Thyroid gland (tissue), 4 donors: ENCODE results near the gene PRKCA.
"Not testable (repeated sequence)": the region's sequence is repeated elsewhere in the genome, so short reads cannot be mapped to it uniquely, and the experiment has no call there.

Experiments
- POLR2A ChIP-seq, 2 donors: fragments of 450-650 bp; IDR thresholded peaks; one replicate each; pipeline ENCODE4 v1.6.1; 2017; ENCODE audit warnings: antibody characterized with exemption in 2 of 2, mild to moderate bottlenecking in 2 of 2, moderate library complexity in 1 of 2
- TF ChIP-seq, protein P1 (sequence below), 6 experiments: fragments of 200-600 bp in 3 of 6; fragments of 450-650 bp in 3 of 6; sonication (generic) in 3 of 6; IDR thresholded peaks; one replicate each; pipeline ENCODE4 v1.5.1; 2016 to 2019; ENCODE audit warnings: antibody characterized with exemption in 6 of 6, mild to moderate bottlenecking in 2 of 6, inconsistent platforms in 1 of 6, moderate library complexity in 1 of 6

DNA sequence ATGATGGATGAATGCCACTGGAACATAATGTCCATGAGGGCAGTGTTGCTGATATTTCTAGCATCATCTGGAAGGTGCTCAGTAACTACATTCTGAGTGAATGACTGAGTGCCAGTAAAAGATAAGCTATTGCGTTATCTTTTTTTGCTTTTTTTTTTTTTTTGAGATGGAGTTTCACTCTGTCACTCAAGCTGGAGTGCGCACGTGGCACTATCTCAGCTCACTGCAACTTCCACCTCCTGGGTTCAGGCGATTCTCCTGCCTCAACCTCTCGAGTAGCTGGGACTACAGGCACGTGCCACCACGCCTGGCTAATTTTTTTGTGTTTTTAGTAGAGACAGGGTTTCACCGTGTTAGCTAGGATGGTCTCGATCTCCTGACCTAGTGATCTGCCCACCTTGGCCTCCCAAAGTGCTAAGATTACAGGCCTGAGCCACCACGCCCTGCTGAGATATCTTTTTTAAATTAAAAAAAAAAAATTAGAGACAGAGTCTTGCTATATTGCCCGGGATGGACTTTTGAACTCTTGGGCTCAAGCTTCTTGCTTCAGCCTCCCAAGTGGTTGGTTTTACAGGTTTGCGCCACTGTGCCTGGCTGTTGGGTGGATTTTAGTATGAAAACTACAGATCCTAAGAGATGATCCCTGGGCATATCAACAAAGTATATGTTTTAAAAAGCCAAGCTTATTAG, 43.7 kb downstream of the PRKCA start:
- not testable (repeated sequence) for TF ChIP-seq POLR2A (IDR thresholded peaks at IDR 0.05)
- TF ChIP-seq, protein P1, sequence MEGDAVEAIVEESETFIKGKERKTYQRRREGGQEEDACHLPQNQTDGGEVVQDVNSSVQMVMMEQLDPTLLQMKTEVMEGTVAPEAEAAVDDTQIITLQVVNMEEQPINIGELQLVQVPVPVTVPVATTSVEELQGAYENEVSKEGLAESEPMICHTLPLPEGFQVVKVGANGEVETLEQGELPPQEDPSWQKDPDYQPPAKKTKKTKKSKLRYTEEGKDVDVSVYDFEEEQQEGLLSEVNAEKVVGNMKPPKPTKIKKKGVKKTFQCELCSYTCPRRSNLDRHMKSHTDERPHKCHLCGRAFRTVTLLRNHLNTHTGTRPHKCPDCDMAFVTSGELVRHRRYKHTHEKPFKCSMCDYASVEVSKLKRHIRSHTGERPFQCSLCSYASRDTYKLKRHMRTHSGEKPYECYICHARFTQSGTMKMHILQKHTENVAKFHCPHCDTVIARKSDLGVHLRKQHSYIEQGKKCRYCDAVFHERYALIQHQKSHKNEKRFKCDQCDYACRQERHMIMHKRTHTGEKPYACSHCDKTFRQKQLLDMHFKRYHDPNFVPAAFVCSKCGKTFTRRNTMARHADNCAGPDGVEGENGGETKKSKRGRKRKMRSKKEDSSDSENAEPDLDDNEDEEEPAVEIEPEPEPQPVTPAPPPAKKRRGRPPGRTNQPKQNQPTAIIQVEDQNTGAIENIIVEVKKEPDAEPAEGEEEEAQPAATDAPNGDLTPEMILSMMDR (IDR thresholded peaks at IDR 0.05): not testable (repeated sequence)
